ENCODE results near the gene KRTAP25-1.

KRTAP25-1 gene

GRCh38 chr21:30255679-30256078 is 33.6 kb downstream of the KRTAP25-1 start:
- Histone ChIP-seq H4K20me1 (no peaks in the 10 kb centered on the region), H3K9ac (no peak overlapping the region), H3K4me1 (no peaks in the 10 kb centered on the region), H3K4me3 (no peak overlapping the region), H3K27me3 (no peaks in the 10 kb centered on the region), H3K36me3 (no peaks in the 10 kb centered on the region), H3K4me2 (no peak overlapping the region), H3K27ac (no peak overlapping the region), H3K9me3 (no peaks in the 10 kb centered on the region)
- TF ChIP-seq Cebpa-rat (IDR thresholded peaks at IDR 0.05) = no peak

- Histone ChIP-seq H3K9me3 (no peaks in the 10 kb centered on the region), H3K9ac (no peak overlapping the region), H4K20me1 (no peaks in the 10 kb centered on the region), H3K4me1 (no peaks in the 10 kb centered on the region), H3K27ac (no peak overlapping the region), H3K4me2 (no peak overlapping the region), H3K27me3 (no peaks in the 10 kb centered on the region), H3K36me3 (no peaks in the 10 kb centered on the region), H3K4me3 (no peak overlapping the region)
- no peak for TF ChIP-seq Cebpa-rat (IDR thresholded peaks at IDR 0.05)
Measured at GRCh38 chr21:30251781-30252180, 37.5 kb downstream of the KRTAP25-1 start.

DNA sequence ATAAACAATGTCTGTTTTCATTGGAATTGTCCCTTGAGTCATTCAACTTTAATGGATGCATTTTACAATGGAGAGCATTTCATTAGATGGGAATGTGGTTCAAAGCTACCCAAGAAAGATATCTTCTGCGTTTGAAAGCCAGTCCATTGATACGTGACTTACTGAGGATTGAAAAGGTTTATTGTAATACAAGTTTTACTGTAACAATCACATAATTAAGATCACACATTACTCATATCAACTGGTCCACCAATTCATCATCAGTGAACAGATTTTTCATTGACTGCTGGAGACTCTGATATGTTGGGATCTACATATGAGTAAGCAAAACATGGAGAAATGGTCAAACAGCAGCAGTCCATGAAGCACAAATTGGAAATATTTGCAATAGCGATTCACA is 39.4 kb downstream of the KRTAP25-1 start:
- no peak overlapping the region for H3K9ac ChIP-seq
- H3K27me3 ChIP-seq = no peaks in the 10 kb centered on the region
- H3K36me3 ChIP-seq = no peaks in the 10 kb centered on the region
- no peaks in the 10 kb centered on the region for H4K20me1 ChIP-seq
- TF ChIP-seq Cebpa-rat (IDR thresholded peaks at IDR 0.05) = no peak
- H3K4me2 ChIP-seq = no peak overlapping the region
- H3K4me3 ChIP-seq = no peak overlapping the region
- no peaks in the 10 kb centered on the region for H3K4me1 ChIP-seq
- no peak overlapping the region for H3K27ac ChIP-seq
- H3K9me3 ChIP-seq = no peaks in the 10 kb centered on the region

DNA sequence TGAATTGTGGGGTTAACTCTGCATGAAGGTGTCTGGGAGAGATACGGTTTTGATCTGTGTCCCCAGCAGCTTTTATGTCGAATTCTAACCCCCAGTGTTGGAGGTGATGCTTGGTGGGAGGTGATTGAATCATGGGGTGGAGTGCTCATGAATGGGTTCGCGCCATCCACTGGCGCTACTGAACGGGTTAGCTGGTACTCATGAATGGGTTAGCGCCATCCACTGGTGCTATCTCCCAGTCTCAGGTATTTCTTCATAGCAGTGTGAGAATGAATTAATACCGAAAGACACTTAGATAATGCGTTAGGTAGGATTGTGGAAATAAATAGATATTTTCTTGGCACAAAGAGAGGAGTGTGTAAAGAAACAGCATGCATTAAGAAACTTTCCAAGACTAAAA is 40.5 kb downstream of the KRTAP25-1 start:
- H3K27me3 ChIP-seq = no peaks in the 10 kb centered on the region
- H3K27ac ChIP-seq = no peak overlapping the region
- H3K9ac ChIP-seq = no peak overlapping the region
- H4K20me1 ChIP-seq = no peaks in the 10 kb centered on the region
- no peak overlapping the region for H3K4me3 ChIP-seq
- TF ChIP-seq Cebpa-rat (IDR thresholded peaks at IDR 0.05) = no peak
- no peaks in the 10 kb centered on the region for H3K9me3 ChIP-seq
- no peaks in the 10 kb centered on the region for H3K4me1 ChIP-seq
- H3K36me3 ChIP-seq = no peaks in the 10 kb centered on the region
- H3K4me2 ChIP-seq = no peak overlapping the region

- Histone ChIP-seq H3K36me3 (no peaks in the 10 kb centered on the region), H3K27ac (no peak overlapping the region), H3K9ac (no peak overlapping the region), H4K20me1 (no peaks in the 10 kb centered on the region), H3K27me3 (no peaks in the 10 kb centered on the region), H3K9me3 (no peaks in the 10 kb centered on the region), H3K4me3 (no peak overlapping the region), H3K4me2 (no peak overlapping the region), H3K4me1 (no peaks in the 10 kb centered on the region)
- no peak for TF ChIP-seq Cebpa-rat (IDR thresholded peaks at IDR 0.05)
Measured at GRCh38 chr21:30245061-30245460, 44.3 kb downstream of the KRTAP25-1 start.

DNA sequence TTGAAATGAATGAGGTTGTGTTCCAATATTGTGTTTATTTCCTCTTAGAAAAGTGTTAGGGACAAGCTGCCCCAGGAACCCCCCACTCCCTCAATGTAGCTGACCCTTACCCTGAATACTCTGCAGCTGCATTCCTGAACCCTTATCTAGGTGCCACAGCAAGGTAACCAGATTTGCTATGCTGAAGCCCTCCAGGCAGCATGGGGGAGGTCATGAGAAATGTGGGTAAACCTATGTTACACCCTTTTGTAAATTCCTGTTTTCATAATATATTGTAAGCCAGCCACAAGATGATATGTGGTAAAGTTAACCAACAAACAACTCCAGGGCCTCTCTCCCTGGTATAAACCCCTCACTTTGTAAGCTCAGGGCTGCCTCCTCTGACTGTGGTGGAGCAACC is 45.6 kb downstream of the KRTAP25-1 start:
- Histone ChIP-seq H3K4me2 (no peak overlapping the region), H3K4me3 (no peak overlapping the region), H3K27me3 (no peaks in the 10 kb centered on the region), H3K36me3 (no peaks in the 10 kb centered on the region), H3K9ac (no peak overlapping the region), H3K9me3 (no peaks in the 10 kb centered on the region), H3K4me1 (no peaks in the 10 kb centered on the region), H3K27ac (no peak overlapping the region), H4K20me1 (no peaks in the 10 kb centered on the region)
- no peak for TF ChIP-seq Cebpa-rat (IDR thresholded peaks at IDR 0.05)

- H3K36me3 ChIP-seq = no peaks in the 10 kb centered on the region
- H4K20me1 ChIP-seq = no peaks in the 10 kb centered on the region
- no peaks in the 10 kb centered on the region for H3K4me1 ChIP-seq
- H3K9ac ChIP-seq = no peak overlapping the region
- H3K27ac ChIP-seq = no peak overlapping the region
- no peak overlapping the region for H3K4me3 ChIP-seq
- H3K27me3 ChIP-seq = no peaks in the 10 kb centered on the region
- no peak for TF ChIP-seq Cebpa-rat (IDR thresholded peaks at IDR 0.05)
- no peaks in the 10 kb centered on the region for H3K9me3 ChIP-seq
- H3K4me2 ChIP-seq = no peak overlapping the region
Measured at GRCh38 chr21:30240661-30241060, 48.7 kb downstream of the KRTAP25-1 start.
